GM19397 (cell line): ENCODE data around the gene PCLO.
"Not testable (repeated sequence)": the region's sequence is repeated elsewhere in the genome, so short reads cannot be mapped to it uniquely, and the experiment has no call there.

Experiments
- ATAC-seq: cut with Tn5 transposase; IDR thresholded peaks from one replicate; pipeline ENCODE4 v1.9.1; 2021; ENCODE audit warnings: mild to moderate bottlenecking, moderate library complexity; ENCODE audit not compliant: unreplicated experiment

Gene PCLO

DNA sequence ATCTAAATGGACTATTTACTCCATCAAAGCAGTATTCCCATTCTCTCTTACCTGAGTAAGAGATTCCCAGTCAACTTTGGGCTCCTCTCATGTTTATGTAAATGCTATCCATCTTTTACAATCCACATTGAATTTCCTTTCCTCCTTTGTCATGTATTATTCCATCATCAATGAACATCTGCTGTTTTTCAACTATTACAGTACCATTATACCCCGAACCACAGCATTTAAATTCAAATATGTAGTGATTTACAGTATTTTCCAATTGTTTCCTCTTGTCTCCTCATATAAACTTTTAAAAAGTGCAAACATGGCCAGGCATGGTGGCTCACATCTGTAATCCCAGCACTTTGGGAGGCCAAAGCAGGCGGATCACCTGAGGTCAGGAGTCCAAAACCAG, 20.3 kb downstream of the PCLO start:
- ATAC-seq = no peak

GRCh38 chr7:83141927-83142326, 20.8 kb downstream of the PCLO start:
- ATAC-seq = no peak

DNA sequence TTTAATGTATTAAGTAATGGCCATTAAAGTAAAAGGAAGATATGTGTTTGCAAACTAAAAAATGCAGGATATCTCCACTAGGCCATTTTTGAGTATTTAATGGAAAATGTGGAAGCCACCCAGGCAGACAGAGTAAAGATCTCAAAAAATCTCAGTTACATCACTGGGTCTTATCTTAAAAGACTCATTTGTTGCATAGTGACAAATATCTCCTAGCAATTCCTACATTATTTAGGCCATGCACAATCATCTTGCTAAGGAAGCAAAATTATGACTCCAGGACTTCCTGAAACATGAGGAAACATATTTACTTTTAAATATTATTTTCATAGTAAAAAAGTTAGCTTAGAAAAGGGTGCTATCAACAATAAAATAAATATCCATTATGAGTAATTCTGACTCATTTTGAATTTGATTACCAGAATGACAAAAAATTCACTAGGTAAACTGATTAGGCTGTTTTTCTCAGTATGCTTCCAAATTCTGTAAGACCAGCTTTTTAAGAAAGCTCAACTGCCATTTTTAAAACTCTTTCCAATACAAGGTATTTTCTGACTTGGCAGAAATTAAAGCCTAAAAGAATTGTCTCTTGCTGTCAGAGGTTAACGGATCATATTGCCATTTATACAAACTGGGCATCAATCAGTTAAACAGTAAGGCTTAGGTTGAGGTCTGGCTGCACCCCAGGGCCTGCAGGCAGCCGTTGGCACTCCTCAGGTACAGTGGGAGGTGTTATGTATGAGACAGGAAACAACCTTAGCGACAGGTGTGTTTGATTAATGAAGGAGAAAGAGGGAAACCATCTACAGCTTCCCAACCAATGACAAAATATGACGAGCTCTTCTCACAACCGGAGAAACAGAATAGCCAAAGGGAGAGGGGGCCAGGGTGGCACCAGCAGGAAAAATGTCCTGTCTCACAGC, 31.8 kb downstream of the PCLO start:
- ATAC-seq = no peak

GRCh38 chr7:83130191-83130590, 32.5 kb downstream of the PCLO start:
- no peak for ATAC-seq

DNA sequence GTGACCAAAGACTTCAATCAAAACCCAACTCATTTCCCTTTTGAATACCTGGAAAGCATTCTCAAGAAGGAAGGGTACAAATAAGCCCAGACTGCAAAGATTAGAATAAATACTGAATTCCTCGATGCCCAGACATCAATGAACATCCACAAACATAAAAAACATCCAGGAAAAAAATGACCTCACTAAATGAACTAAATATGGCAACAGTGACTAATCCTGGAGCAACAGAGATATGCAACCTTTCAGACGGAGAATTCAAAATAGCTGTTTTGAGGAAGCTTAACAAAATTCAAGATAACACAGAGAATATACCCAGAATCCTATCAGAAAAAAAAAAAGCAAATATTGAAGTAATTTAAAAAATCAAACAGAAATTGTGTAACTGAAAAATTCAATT, 43.2 kb downstream of the PCLO start:
- no peak for ATAC-seq

- ATAC-seq = no peak
Observed at GRCh38 chr7:83119026-83119382, 43.7 kb downstream of the PCLO start.

- no peak for ATAC-seq
Observed at GRCh38 chr7:83118347-83119025, 44.2 kb downstream of the PCLO start.

GRCh38 chr7:83117466-83117865, 45.2 kb downstream of the PCLO start:
- ATAC-seq = no peak

GRCh38 chr7:83111391-83111790, 51.3 kb downstream of the PCLO start:
- no peak for ATAC-seq

DNA sequence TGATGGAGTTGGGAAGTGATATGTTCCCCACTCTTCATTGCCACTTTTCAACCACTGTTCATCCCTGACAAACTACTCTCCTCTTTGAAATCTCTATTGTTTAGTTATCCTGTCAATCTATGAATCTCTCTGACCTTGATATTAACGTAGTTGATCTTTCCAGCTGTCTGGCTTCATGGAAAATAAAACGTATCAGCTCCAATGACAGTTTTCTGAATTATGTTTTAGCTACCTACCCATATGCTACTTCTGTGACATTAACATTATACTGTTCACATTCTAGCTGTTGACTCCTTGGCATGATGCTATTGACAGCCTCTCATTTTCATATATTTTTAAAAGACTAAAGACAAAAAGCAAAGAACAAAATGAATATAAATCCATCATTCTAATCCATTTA, 53.3 kb downstream of the PCLO start:
- ATAC-seq = no peak

DNA sequence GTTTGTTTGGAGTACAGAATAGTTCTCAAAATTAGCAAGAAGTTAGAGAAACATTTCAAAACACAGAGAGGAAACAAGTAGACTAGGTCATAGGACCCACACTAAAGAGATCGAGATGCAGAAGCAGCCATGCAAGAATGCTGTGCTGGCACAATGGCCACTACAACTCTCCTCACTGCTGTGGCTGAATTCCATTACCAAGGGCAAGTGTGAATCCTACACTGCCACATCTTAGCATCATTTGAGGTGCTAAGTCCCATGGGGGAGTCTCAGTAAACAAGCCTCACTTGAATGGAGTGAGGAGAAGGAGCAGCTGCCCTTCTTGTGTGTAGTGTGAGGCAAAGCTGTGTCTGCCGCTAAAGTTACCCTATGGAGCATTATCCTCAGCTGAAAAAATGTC, 56.7 kb downstream of the PCLO start:
- no peak for ATAC-seq

GRCh38 chr7:83105063-83105462, 57.6 kb downstream of the PCLO start:
- ATAC-seq = no peak

GRCh38 chr7:83101530-83101929, 61.2 kb downstream of the PCLO start:
- ATAC-seq = no peak

DNA sequence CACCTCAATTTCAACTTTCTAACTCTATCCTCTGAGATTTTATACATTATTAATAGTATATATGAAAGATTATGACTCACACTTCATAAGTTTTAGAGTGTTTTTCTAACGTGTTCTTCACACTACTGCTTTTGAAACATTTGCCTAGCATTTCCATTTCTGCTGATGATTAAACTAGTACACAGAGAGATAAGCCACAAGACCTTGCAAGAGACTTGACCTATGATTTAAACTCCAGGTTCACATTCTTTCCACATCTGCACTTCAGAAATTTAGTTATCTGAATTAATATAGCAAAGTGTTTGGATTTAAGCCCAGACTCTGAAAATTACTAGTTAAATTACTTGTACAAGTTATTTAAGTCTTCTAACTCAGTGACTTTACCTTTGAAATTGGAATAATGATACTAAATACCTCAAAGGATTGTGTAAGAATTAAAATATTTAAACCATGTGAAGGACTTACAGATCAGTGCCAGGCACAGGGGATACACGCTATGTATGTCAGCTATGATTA, 66.6 kb downstream of the PCLO start:
- ATAC-seq = no peak

GRCh38 chr7:83085299-83085698, 77.4 kb downstream of the PCLO start:
- no peak for ATAC-seq

DNA sequence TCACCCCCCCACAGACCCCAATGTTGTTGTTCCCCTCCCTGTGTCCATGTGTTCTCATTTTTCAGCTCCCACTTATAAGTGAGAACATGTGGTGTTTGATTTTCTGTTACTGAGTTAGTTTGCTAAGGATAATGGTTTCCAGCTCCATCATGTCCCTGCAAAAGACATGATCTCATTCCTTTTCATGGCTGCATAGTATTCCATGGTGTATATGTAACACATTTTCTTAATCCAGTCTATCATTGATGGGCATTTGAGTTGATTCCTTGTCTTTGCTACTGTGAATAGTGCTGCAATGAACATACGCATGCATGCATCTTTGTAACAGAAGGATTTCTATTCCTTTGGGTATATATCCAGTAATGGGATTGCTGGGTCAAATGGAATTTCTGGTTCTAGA, 82.8 kb downstream of the PCLO start:
- not testable (repeated sequence) for ATAC-seq

DNA sequence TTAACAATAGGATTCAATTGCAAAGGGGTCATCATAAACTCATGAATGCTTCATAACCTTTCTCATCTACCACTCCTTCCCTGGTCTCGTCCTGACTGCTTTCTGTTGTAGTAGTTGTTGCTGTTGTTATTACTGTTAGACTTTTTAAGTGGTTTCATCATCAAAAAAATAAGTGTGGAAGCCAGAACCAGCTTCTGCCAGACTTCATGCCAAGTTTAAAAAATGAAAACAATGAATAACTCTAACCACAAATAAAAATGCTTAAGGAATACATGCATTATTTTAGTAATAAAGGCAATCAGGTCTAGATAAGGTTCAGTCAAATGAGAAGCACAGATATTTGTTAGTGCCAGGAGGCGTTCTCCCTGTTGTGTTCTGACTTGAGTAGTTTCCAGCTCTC, 85.4 kb downstream of the PCLO start:
- ATAC-seq = no peak

DNA sequence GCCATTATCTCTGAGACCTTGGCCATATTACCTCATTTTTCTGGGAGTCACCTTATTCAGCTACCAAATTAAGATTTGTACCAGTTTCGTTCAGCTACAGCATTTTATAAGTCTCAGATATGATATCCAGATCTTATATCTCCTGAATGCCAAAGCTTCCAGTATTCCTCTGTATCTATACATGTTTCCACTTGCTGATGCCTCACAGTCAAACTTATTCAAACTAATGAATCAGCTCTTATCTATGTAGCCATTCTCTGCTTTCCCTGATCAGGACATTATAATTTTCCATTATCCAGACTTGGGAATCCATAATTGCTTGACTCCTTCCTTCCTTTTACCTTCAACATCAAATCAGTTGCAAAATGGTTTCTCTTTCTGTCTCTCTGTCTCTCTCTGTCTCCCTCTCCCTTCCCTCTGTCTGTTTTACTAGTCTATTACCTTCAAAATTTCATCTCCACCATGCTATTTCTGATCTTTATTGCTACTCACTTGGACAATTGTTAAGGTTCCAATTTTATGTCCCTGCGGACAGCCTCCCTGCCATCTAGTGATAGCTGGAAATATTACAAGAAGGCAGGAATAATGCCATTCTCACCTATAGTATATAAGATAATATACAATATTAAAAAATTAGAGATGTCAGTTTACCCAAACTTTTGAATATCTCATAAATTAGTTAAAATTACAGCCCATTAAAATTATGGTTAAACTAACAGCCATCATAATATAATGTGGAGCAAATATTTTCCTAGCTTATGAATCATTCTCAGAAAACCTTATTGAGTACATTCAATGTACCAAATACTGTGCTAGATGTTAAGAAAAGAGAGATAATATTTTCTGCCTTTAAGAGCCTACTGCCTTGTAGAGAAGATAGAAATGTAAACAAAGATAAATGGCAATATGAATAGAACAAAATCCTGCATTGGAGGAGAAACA, 89.8 kb downstream of the PCLO start:
- no peak for ATAC-seq

GRCh38 chr7:83065714-83066113, 97.0 kb downstream of the PCLO start:
- ATAC-seq = no peak

GRCh38 chr7:83060218-83060617, 102.5 kb downstream of the PCLO start:
- no peak for ATAC-seq

GRCh38 chr7:83058667-83059066, 104.0 kb downstream of the PCLO start:
- no peak for ATAC-seq
